ENCODE data around the gene RGS12.

DNA sequence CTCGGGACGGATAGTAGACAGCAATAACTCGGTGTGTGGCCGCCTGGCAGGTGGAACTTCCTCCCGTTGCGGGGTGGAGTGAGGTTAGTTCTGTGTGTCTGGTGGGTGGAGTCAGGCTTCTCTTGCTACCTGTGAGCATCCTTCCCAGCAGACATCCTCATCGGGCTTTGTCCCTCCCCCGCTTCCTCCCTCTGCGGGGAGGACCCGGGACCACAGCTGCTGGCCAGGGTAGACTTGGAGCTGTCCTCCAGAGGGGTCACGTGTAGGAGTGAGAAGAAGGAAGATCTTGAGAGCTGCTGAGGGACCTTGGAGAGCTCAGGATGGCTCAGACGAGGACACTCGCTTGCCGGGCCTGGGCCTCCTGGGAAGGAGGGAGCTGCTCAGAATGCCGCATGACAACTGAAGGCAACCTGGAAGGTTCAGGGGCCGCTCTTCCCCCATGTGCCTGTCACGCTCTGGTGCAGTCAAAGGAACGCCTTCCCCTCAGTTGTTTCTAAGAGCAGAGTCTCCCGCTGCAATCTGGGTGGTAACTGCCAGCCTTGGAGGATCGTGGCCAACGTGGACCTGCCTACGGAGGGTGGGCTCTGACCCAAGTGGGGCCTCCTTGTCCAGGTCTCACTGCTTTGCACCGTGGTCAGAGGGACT lies 49.6 kb upstream of the RGS12 start:
- TF ChIP-seq, protein P1, sequence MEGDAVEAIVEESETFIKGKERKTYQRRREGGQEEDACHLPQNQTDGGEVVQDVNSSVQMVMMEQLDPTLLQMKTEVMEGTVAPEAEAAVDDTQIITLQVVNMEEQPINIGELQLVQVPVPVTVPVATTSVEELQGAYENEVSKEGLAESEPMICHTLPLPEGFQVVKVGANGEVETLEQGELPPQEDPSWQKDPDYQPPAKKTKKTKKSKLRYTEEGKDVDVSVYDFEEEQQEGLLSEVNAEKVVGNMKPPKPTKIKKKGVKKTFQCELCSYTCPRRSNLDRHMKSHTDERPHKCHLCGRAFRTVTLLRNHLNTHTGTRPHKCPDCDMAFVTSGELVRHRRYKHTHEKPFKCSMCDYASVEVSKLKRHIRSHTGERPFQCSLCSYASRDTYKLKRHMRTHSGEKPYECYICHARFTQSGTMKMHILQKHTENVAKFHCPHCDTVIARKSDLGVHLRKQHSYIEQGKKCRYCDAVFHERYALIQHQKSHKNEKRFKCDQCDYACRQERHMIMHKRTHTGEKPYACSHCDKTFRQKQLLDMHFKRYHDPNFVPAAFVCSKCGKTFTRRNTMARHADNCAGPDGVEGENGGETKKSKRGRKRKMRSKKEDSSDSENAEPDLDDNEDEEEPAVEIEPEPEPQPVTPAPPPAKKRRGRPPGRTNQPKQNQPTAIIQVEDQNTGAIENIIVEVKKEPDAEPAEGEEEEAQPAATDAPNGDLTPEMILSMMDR (IDR thresholded peaks at IDR 0.05): no peak
- TF ChIP-seq EP300 (IDR thresholded peaks at IDR 0.05) (no peak), POLR2A (IDR thresholded peaks at IDR 0.05) (no peak)

Measured in sigmoid colon (tissue), 4 donors.